HL-60 (cell line): ENCODE data around the gene CCDC17.

Source experiments
- DNase-seq, 2 experiments: peaks; one replicate each; pipeline ENCODE4 v3.0.0-alpha.2; 2010 to 2020; ENCODE audit warnings: low read depth in 1 of 2, low spot score in 1 of 2
- H3K27ac ChIP-seq: fragments of 250-450 bp; sonication (Bioruptor Pico); replicated peaks from 2 replicates; pipeline ENCODE4 v1.5.1; 2020; ENCODE audit warnings: mild to moderate bottlenecking, moderate library complexity
- H3K27me3 ChIP-seq: fragments of 250-450 bp; sonication (Bioruptor Pico); 2 replicates; pipeline ENCODE4 v1.5.1; 2021; ENCODE audit warnings: mild to moderate bottlenecking, moderate library complexity; ENCODE audit not compliant: insufficient read depth, poor library complexity, severe bottlenecking
- H3K4me3 ChIP-seq: replicated peaks from 2 replicates; pipeline ENCODE4 v1.5.1; 2011; ENCODE audit warnings: mild to moderate bottlenecking, control low read depth, low read length; ENCODE audit not compliant: insufficient read depth
- GABPA ChIP-seq: IDR thresholded peaks from 2 replicates; pipeline ENCODE4 v1.6.1; 2012; ENCODE audit warnings: low read depth
- POLR2AphosphoS5 ChIP-seq: IDR thresholded peaks from 2 replicates; pipeline ENCODE4 v1.6.1; 2012; ENCODE audit warnings: low read depth
- SPI1 ChIP-seq: IDR thresholded peaks from 2 replicates; pipeline ENCODE4 v1.6.1; 2012; ENCODE audit warnings: low read depth, mild to moderate bottlenecking, borderline replicate concordance
- TF ChIP-seq, protein P1 (sequence below): IDR thresholded peaks from one replicate; pipeline ENCODE4 v1.5.1; 2011; ENCODE audit warnings: low read length, control low read depth, inconsistent platforms; ENCODE audit not compliant: insufficient read depth
- TF ChIP-seq, protein P2 (sequence below): IDR thresholded peaks from 2 replicates; pipeline ENCODE4 v1.6.1; 2012; ENCODE audit warnings: low read depth; ENCODE audit not compliant: insufficient replicate concordance

The CCDC17 gene

DNA sequence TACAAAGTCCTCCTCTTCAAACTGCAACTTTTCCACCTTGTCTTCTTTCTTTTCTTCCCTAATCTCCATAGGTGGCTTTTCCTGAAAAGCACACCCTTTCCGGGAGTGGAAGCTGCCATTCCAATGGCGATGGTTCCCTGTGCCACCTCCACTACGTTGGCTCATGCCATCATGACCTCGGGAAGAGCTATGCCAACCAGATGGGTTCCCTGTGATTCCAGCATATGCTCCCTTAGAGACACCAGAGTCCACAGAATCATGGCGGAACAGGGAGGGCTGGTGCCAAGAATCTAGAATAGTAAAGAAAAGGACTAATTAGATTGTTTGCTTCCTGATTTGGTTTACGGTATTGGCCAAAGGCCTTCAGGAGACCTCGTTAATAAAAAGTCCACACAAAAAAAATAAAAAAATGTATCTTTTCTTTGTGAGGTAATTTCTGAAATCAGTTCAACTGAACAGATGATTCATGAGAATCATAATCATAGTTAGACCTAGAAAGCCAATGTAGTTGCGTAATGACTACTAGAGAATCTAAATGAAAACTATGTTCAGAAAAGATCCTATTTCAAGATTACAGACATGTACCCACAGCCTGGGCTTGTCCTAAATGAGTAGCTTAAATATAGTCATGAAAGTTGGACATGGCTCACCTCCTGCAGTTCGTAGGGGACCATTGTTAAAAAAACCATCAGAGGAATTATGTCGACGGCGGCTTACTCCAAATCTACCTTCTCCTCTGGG is 30.9 kb upstream of the CCDC17 start:
- Histone ChIP-seq H3K27ac (no peak overlapping the region), H3K4me3 (no peak overlapping the region), H3K27me3 (no peaks in the 10 kb centered on the region)
- TF ChIP-seq POLR2AphosphoS5 (no peak), SPI1 (no peak), GABPA (no peak)
- TF ChIP-seq, protein P1, sequence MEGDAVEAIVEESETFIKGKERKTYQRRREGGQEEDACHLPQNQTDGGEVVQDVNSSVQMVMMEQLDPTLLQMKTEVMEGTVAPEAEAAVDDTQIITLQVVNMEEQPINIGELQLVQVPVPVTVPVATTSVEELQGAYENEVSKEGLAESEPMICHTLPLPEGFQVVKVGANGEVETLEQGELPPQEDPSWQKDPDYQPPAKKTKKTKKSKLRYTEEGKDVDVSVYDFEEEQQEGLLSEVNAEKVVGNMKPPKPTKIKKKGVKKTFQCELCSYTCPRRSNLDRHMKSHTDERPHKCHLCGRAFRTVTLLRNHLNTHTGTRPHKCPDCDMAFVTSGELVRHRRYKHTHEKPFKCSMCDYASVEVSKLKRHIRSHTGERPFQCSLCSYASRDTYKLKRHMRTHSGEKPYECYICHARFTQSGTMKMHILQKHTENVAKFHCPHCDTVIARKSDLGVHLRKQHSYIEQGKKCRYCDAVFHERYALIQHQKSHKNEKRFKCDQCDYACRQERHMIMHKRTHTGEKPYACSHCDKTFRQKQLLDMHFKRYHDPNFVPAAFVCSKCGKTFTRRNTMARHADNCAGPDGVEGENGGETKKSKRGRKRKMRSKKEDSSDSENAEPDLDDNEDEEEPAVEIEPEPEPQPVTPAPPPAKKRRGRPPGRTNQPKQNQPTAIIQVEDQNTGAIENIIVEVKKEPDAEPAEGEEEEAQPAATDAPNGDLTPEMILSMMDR = no peak
- TF ChIP-seq, protein P2, sequence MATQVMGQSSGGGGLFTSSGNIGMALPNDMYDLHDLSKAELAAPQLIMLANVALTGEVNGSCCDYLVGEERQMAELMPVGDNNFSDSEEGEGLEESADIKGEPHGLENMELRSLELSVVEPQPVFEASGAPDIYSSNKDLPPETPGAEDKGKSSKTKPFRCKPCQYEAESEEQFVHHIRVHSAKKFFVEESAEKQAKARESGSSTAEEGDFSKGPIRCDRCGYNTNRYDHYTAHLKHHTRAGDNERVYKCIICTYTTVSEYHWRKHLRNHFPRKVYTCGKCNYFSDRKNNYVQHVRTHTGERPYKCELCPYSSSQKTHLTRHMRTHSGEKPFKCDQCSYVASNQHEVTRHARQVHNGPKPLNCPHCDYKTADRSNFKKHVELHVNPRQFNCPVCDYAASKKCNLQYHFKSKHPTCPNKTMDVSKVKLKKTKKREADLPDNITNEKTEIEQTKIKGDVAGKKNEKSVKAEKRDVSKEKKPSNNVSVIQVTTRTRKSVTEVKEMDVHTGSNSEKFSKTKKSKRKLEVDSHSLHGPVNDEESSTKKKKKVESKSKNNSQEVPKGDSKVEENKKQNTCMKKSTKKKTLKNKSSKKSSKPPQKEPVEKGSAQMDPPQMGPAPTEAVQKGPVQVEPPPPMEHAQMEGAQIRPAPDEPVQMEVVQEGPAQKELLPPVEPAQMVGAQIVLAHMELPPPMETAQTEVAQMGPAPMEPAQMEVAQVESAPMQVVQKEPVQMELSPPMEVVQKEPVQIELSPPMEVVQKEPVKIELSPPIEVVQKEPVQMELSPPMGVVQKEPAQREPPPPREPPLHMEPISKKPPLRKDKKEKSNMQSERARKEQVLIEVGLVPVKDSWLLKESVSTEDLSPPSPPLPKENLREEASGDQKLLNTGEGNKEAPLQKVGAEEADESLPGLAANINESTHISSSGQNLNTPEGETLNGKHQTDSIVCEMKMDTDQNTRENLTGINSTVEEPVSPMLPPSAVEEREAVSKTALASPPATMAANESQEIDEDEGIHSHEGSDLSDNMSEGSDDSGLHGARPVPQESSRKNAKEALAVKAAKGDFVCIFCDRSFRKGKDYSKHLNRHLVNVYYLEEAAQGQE = no peak
- no peak for DNase-seq

DNA sequence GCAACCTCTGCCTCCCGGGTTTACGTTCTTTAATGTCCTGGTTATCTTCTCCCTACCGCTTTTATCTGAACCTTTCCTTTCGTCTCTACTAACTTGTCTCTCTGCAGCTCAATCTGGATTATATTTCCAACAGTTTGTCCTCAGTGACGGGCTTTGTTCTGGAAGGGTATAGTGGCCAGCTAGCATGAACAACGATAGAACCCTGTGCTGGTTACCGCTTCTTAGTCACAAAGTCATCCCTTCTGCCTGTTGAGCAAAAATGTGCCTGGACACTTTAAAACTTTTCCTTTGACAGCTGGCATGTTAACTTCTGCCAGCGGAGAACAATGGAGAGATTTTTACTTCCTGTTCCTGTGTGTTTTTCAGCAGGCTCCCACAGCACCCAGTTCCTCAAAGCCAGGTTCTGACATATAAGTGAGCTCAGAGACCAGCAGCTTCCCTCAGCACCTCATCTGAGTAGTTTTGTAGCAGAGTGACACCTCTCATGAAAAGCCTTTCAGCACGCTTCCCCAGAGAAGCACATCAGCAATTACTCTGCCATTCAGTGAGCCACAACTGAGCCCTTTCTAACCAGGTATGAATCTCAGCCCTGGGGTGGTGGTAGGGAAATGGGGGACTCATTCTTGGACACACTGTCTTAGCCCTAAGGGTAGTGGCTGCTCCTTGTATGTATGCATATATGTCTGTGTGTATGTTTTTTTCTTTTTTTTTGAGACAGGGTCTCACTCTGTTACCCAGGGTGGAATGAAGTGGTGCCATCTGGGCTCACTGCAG is 23.6 kb upstream of the CCDC17 start:
- H3K4me3 ChIP-seq = no peak overlapping the region
- no peak overlapping the region for H3K27ac ChIP-seq
- DNase-seq = peak; percentile 29 to 80
- no peaks in the 10 kb centered on the region for H3K27me3 ChIP-seq
- TF ChIP-seq GABPA = peak; percentile 46; the same call in 1 of the 2 replicates
- TF ChIP-seq SPI1 = peak; percentile 90
- TF ChIP-seq, protein P2 = no peak

DNA sequence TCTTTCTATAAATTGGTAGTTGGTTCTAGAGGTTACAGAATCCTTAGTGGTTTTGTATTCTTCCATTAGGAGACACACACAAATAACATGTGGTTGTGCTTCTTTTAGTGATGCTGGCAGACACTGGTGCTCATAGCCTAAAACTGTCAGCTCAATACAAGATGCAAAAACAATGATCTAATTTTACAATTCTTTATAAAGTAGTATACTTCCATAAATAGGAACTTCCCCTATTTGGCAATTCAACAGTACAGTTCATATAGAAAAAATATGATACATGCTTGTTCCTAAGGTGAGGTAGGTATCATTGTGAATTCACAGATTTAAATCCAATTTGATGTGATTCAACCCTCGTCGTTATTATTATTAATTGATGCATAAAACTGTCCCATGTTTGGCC is 20.8 kb upstream of the CCDC17 start:
- Histone ChIP-seq H3K27me3 (no peaks in the 10 kb centered on the region), H3K27ac (no peak overlapping the region), H3K4me3 (no peak overlapping the region)
- DNase-seq = no peak
- TF ChIP-seq, protein P1 = no peak
- TF ChIP-seq GABPA (no peak), SPI1 (no peak), POLR2AphosphoS5 (no peak)
- TF ChIP-seq, protein P2 = no peak
